ENCODE data around the gene MKRN2. TPM values are rescaled to one million over a fixed set of nuclear protein-coding genes. Genes with fewer than 3 reads are reported as not detected.

The MKRN2 gene
- total RNA-seq, 4 donors from 2014 or later = 25.0 to 33.1 (median 29.0) TPM

DNA sequence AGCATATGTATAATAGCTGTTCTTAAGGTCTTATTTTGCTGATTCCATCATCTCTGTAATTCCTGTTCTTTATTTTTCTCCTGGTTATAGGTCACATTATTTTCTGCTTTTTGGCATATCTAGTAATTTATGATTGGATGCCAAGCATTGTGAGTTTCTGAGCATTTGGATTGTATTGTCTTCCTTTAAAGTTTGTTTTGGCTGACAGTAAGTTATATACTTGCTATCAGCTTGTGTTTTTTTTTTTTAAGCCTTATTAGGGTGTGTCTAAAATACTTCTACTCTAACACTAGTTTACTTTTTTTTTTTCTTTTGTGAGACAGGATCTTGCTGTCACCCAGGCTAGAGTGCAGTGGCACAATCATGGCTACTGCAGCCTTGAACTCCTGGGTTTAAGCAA, 10.1 kb downstream of the MKRN2 start:
- DNase-seq (ENCODE audit: low spot score) = no peak
- no peak for ATAC-seq (ENCODE audit: low FRiP score)
- TF ChIP-seq, protein P1, sequence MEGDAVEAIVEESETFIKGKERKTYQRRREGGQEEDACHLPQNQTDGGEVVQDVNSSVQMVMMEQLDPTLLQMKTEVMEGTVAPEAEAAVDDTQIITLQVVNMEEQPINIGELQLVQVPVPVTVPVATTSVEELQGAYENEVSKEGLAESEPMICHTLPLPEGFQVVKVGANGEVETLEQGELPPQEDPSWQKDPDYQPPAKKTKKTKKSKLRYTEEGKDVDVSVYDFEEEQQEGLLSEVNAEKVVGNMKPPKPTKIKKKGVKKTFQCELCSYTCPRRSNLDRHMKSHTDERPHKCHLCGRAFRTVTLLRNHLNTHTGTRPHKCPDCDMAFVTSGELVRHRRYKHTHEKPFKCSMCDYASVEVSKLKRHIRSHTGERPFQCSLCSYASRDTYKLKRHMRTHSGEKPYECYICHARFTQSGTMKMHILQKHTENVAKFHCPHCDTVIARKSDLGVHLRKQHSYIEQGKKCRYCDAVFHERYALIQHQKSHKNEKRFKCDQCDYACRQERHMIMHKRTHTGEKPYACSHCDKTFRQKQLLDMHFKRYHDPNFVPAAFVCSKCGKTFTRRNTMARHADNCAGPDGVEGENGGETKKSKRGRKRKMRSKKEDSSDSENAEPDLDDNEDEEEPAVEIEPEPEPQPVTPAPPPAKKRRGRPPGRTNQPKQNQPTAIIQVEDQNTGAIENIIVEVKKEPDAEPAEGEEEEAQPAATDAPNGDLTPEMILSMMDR (IDR thresholded peaks at IDR 0.05) = no peak

DNA sequence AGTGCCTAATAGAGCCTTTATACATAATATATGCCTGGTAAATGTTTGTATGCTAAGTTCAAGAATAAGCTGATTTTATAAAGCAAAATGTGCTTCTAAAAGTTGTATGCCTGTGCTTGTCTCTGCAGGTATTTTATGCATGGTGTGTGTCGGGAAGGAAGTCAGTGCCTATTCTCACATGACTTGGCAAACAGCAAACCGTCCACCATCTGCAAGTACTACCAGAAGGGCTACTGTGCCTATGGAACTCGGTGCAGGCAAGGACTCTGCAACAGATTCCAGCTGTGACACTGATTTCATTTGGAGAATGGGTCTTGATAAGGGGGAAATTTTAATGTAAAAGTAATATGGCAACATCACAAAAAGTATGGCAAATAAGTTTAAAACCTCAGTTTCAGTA, 11.9 kb downstream of the MKRN2 start:
- ATAC-seq (ENCODE audit: low FRiP score) (no peak), DNase-seq (ENCODE audit: low spot score) (no peak)
- TF ChIP-seq, protein P1 (IDR thresholded peaks at IDR 0.05) = no peak

DNA sequence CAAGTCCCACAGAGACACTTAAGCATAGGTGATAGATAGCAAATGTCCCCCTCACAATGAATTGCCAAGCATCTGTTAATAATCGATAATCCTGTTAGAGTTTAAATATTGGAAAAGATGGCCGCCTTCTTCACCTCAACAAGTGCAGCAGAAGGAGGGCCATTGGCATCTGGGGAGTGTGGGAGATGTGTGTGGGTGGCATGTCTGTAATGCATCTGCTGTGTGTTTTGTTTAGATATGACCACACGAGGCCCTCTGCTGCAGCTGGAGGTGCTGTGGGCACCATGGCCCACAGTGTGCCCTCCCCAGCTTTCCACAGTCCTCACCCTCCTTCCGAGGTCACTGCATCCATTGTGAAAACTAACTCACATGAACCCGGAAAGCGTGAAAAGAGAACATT, 12.9 kb downstream of the MKRN2 start:
- TF ChIP-seq, protein P1 (IDR thresholded peaks at IDR 0.05) = no peak
- no peak for ATAC-seq (ENCODE audit: low FRiP score)
- DNase-seq (ENCODE audit: low spot score) = no peak

DNA sequence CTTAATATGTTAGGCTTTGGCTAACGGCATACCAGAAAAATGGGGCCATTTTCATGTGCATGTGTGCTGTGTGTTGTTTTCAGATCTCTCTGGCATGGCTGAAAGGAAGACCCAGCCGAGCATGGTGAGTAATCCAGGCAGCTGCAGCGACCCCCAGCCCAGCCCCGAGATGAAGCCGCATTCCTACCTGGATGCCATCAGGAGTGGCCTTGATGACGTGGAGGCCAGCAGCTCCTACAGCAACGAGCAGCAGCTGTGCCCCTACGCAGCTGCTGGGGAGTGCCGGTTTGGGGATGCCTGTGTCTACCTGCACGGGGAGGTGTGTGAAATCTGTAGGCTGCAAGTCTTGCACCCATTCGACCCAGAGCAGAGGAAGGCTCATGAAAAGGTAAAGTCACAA, 15.1 kb downstream of the MKRN2 start:
- no peak for DNase-seq (ENCODE audit: low spot score)
- TF ChIP-seq, protein P1 (IDR thresholded peaks at IDR 0.05) = no peak
- no peak for ATAC-seq (ENCODE audit: low FRiP score)

DNA sequence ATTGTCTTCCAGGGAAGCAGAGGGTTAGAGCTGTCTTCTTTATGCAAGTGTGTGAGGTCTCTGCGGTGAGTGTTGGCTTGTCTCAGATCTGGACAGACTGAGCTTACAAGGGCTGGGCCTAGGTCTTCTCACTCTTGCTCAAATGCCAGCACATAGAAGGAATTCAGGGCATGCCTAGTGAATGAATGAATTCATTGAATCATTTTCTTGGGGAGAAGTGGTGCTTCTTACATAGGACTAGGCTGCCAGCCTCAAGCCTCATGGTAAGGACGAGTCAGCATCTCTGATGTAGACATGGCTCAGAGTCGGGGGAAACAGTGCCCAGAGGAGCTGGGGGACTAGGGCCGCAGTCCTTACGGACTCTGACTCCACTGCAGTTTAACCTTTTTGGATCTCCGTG, 17.2 kb downstream of the MKRN2 start:
- TF ChIP-seq, protein P1 (IDR thresholded peaks at IDR 0.05) = no peak
- ATAC-seq (ENCODE audit: low FRiP score) (no peak), DNase-seq (ENCODE audit: low spot score) (no peak)

DNA sequence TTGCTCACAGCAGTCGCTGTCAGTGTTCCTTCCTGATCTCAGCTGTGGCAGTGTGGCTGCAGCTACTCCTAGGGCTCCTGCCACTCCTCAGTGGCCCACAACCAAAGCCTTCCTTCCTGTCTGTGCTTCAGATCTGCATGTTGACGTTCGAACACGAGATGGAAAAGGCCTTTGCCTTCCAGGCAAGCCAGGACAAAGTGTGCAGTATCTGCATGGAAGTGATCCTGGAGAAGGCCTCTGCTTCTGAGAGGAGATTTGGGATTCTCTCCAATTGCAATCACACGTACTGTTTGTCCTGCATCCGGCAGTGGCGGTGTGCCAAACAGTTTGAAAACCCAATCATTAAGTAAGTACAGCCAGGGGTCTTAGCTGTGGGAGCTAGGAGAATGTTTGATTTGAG, 17.8 kb downstream of the MKRN2 start:
- no peak for ATAC-seq (ENCODE audit: low FRiP score)
- TF ChIP-seq, protein P1 (IDR thresholded peaks at IDR 0.05) = no peak
- DNase-seq (ENCODE audit: low spot score) = no peak

DNA sequence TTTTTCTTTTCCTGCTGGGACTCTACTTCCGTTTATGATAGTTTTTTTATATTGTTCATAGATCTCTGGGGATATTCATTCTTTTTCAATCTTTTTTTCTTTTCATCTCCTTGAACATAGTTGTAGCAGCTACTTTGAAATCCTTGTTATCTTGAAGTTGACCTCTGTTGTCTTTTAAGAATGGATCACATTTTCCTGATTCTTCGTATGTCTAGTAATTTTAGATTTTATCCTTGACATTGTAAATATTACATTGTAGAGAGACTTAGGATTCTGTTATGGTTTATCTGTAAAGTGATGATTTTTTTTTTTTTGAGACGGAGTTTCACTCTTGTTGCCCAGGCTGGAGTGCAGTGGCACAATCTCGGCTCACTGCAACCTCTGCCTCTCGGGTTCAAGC, 20.5 kb downstream of the MKRN2 start:
- ATAC-seq (ENCODE audit: low FRiP score) = no peak
- TF ChIP-seq, protein P1 (IDR thresholded peaks at IDR 0.05) = no peak
- no peak for DNase-seq (ENCODE audit: low spot score)

Data from omental fat pad (tissue), 4 donors.